ENCODE measurements around the gene MED29.
"Not testable (repeated sequence)": the region's sequence is repeated elsewhere in the genome, so short reads cannot be mapped to it uniquely, and the experiment has no call there.

Gene MED29

GRCh38 chr19:39372047-39372802 lies 19.0 kb upstream of the MED29 start:
- DNase-seq: no peak

GRCh38 chr19:39372941-39373340 lies 18.2 kb upstream of the MED29 start:
- no peak for DNase-seq

- no peak for DNase-seq
Measured at GRCh38 chr19:39375929-39376328, 15.2 kb upstream of the MED29 start.

GRCh38 chr19:39377373-39378362 lies 13.5 kb upstream of the MED29 start:
- DNase-seq: no peak

- DNase-seq: not testable (repeated sequence)
Measured at GRCh38 chr19:39379366-39379765, 11.8 kb upstream of the MED29 start.

- DNase-seq: no peak
Measured at GRCh38 chr19:39379865-39380396, 11.2 kb upstream of the MED29 start.

GRCh38 chr19:39380521-39381502 lies 10.4 kb upstream of the MED29 start:
- DNase-seq: no peak

- no peak for DNase-seq
Measured at GRCh38 chr19:39381910-39382611, 9.1 kb upstream of the MED29 start.

- no peak for DNase-seq
Measured at GRCh38 chr19:39382991-39383828, 8.0 kb upstream of the MED29 start.

- DNase-seq: no peak
Measured at GRCh38 chr19:39384839-39385568, 6.2 kb upstream of the MED29 start.

GRCh38 chr19:39385629-39386411 lies 5.4 kb upstream of the MED29 start:
- DNase-seq: no peak

GRCh38 chr19:39386557-39386956 lies 4.6 kb upstream of the MED29 start:
- no peak for DNase-seq

- DNase-seq: no peak
Measured at GRCh38 chr19:39388657-39389056, 2.5 kb upstream of the MED29 start.

- no peak for DNase-seq
Measured at GRCh38 chr19:39389631-39390414, 1.4 kb upstream of the MED29 start.

GRCh38 chr19:39390451-39390750 lies 777 bp upstream of the MED29 start:
- DNase-seq: peak; percentile 80

- peak; percentile 87 for DNase-seq
Measured at GRCh38 chr19:39397360-39398296, 6.5 kb downstream of the MED29 start.

- DNase-seq: no peak
Measured at GRCh38 chr19:39398297-39398864, 7.2 kb downstream of the MED29 start.
